ENCODE measurements around the gene ATXN1.

ATXN1 gene

GRCh38 chr6:16533721-16534136, 227.5 kb downstream of the ATXN1 start:
- peak; percentile 60 for DNase-seq (ENCODE audit: low read depth)

- peak; percentile 61 for DNase-seq (ENCODE audit: low read depth)
These were observed 228.1 kb downstream of the ATXN1 start for GRCh38 chr6:16533210-16533609.

- no peak for DNase-seq (ENCODE audit: low read depth)
These were observed 233.6 kb downstream of the ATXN1 start for GRCh38 chr6:16527691-16528090.

- peak; percentile 81 for DNase-seq (ENCODE audit: low read depth)
These were observed 236.9 kb downstream of the ATXN1 start for GRCh38 chr6:16524380-16524707.

- DNase-seq (ENCODE audit: low read depth) = peak; percentile 99
These were observed 237.5 kb downstream of the ATXN1 start for GRCh38 chr6:16523606-16524379.

GRCh38 chr6:16522937-16523336, 238.3 kb downstream of the ATXN1 start:
- no peak for DNase-seq (ENCODE audit: low read depth)

GRCh38 chr6:16521528-16521927, 239.7 kb downstream of the ATXN1 start:
- no peak for DNase-seq (ENCODE audit: low read depth)

GRCh38 chr6:16519265-16520242, 241.7 kb downstream of the ATXN1 start:
- no peak for DNase-seq (ENCODE audit: low read depth)

GRCh38 chr6:16518265-16518664, 243.0 kb downstream of the ATXN1 start:
- no peak for DNase-seq (ENCODE audit: low read depth)

GRCh38 chr6:16514249-16514648, 247.0 kb downstream of the ATXN1 start:
- DNase-seq (ENCODE audit: low read depth) = peak; percentile 69

GRCh38 chr6:16512544-16513290, 248.5 kb downstream of the ATXN1 start:
- no peak for DNase-seq (ENCODE audit: low read depth)

- no peak for DNase-seq (ENCODE audit: low read depth)
These were observed 249.4 kb downstream of the ATXN1 start for GRCh38 chr6:16511723-16512489.

GRCh38 chr6:16511040-16511660, 250.1 kb downstream of the ATXN1 start:
- peak; percentile 61 for DNase-seq (ENCODE audit: low read depth)

- DNase-seq (ENCODE audit: low read depth) = no peak
These were observed 251.0 kb downstream of the ATXN1 start for GRCh38 chr6:16510245-16510644.

- DNase-seq (ENCODE audit: low read depth) = no peak
These were observed 252.3 kb downstream of the ATXN1 start for GRCh38 chr6:16508959-16509358.

GRCh38 chr6:16505711-16506357, 255.4 kb downstream of the ATXN1 start:
- DNase-seq (ENCODE audit: low read depth) = peak; percentile 90

- DNase-seq (ENCODE audit: low read depth) = no peak
These were observed 256.7 kb downstream of the ATXN1 start for GRCh38 chr6:16504609-16505008.

GRCh38 chr6:16503970-16504415, 257.3 kb downstream of the ATXN1 start:
- no peak for DNase-seq (ENCODE audit: low read depth)

- DNase-seq (ENCODE audit: low read depth) = no peak
These were observed 258.0 kb downstream of the ATXN1 start for GRCh38 chr6:16503241-16503775.

GRCh38 chr6:16498957-16499356, 262.3 kb downstream of the ATXN1 start:
- DNase-seq (ENCODE audit: low read depth) = no peak

Measured in EH (cell line).